GM12878 (cell line): Measurements from ENCODE around the gene TMEM208.

Experiments used
- CEBPB ChIP-seq, 2 experiments: fragments of 150-350 bp in 1 of 2; IDR thresholded peaks; 2 replicates each; pipeline ENCODE4 v1.6.1; 2012 to 2014; ENCODE audit warnings: low read depth in 2 of 2, low read length in 2 of 2, borderline replicate concordance in 1 of 2, inconsistent platforms in 1 of 2
- CHD2 ChIP-seq: IDR thresholded peaks from 2 replicates; pipeline ENCODE4 v1.6.1; 2011; ENCODE audit warnings: low read depth, low read length, improper control_type of control experiment, borderline replicate concordance
- CREB1 ChIP-seq: IDR thresholded peaks from 2 replicates; pipeline ENCODE4 v1.6.1; 2012; ENCODE audit warnings: low read depth, mild to moderate bottlenecking, inconsistent platforms
- DPF2 ChIP-seq: fragments of 450-650 bp; IDR thresholded peaks from 2 replicates; pipeline ENCODE4 v1.6.1; 2017; ENCODE audit warnings: mild to moderate bottlenecking
- FOXK2 ChIP-seq: fragments of 450-650 bp; IDR thresholded peaks from 2 replicates; pipeline ENCODE4 v1.6.1; 2017; ENCODE audit warnings: mild to moderate bottlenecking, moderate library complexity
- FOXM1 ChIP-seq: IDR thresholded peaks from 2 replicates; pipeline ENCODE4 v1.6.1; 2012; ENCODE audit warnings: low read depth, mild to moderate bottlenecking, inconsistent platforms, low read length, moderate library complexity
- HCFC1 ChIP-seq: fragments of 150-350 bp; IDR thresholded peaks from 2 replicates; pipeline ENCODE4 v1.6.1; 2014; ENCODE audit warnings: low read length
- KAT2A ChIP-seq: conservative IDR thresholded peaks from 2 replicates; pipeline ENCODE4 v1.6.1; 2011; ENCODE audit warnings: low read depth, low read length; ENCODE audit not compliant: control insufficient read depth
- NRF1 ChIP-seq: conservative IDR thresholded peaks from 2 replicates; pipeline ENCODE4 v1.6.1; 2011; ENCODE audit warnings: mild to moderate bottlenecking, low read depth, low read length, improper control_type of control experiment
- POLR2A ChIP-seq: IDR thresholded peaks from 2 replicates; pipeline ENCODE4 v1.6.1; 2011; ENCODE audit warnings: low read depth, mild to moderate bottlenecking, low read length
- TAF1 ChIP-seq: IDR thresholded peaks from 2 replicates; pipeline ENCODE4 v1.6.1; 2011; ENCODE audit warnings: mild to moderate bottlenecking, low read depth, low read length, borderline replicate concordance
- USF2 ChIP-seq: IDR thresholded peaks from 2 replicates; pipeline ENCODE4 v1.6.1; 2011; ENCODE audit warnings: low read depth, low read length, improper control_type of control experiment, borderline replicate concordance

DNA sequence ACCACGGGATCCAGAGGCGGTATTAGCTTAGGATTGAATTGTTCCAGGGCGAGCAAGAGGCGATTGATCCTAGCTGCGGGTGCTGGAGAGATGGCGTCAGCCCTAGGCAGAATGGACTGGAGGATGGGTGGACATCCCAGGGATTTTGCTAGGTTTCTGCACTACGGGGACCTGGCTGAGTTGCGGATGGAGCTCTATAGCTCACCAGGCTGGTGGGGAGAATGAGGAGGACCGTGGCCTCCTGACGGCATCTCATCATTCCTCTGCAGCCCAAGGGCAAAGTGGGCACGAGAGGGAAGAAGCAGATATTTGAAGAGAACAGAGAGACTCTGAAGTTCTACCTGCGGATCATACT is 614 bp downstream of the TMEM208 start:
- TF ChIP-seq USF2 (no peak), POLR2A (no peak), FOXK2 (no peak), TAF1 (no peak), NRF1 (no peak), HCFC1 (no peak), DPF2 (no peak), FOXM1 (no peak), CEBPB (IDR thresholded peaks at IDR 0.05; ENCODE audit: borderline replicate concordance in 1 of 2, low read depth in 2 of 2, low read length in 2 of 2) (no peak), CHD2 (no peak), CREB1 (no peak), KAT2A (no peak)
